ENCODE data around the gene HNRNPA3. TPM values are rescaled to one million over a fixed set of nuclear protein-coding genes. Genes with fewer than 3 reads are reported as not detected.

The HNRNPA3 gene
- total and polyA plus RNA-seq, 2 of the 13 experiments (the other 11 are each of a cell fraction or from before 2014, with no cell fraction given) = 73.3 to 97.7 TPM

DNA sequence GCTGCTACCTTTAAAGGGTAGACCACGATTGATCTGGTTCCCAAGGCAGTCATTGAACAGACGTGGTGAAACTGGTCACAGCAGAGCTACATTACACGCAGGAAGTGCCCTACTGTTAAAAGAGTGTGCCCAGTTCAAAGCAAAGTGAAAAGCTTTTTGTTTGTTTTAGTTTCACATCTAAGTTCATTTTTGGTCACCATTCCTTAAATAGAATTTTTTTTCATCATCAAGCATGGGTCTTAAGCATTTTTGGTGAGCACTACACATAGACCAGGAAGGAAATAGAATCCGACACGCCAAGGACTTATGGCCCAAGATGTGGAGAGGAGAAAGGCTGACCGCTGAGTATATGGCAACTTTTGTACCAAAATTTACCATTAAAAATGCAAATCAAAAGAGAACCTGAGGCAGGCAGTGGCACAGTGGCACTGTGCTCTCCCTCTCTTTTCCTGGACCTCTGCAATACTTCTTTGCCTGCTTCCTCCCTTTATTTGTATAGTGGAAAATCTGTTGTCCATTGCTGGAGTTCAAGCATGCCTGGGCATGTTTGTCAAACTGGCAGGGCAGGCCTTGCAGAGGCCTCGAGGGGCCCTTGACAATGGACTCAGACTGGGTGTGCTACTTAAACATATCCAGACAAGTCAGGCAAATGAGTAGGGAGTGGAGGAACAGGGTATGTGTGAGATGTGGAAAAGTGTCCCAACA, 42.6 kb upstream of the HNRNPA3 start (continued):
- TF ChIP-seq RCOR2 (CRISPR knock-in tag; IDR thresholded peaks at IDR 0.05) (peak; percentile 70; the same call in 1 of the 2 replicates), ZMYM2 (CRISPR knock-in tag; IDR thresholded peaks at IDR 0.05) (0 out of 2 replicates have a peak, but pooled peaks have one; percentile 34), ZNF703 (CRISPR knock-in tag; IDR thresholded peaks at IDR 0.05; ENCODE audit: borderline replicate concordance) (no peak), ZNF557 (CRISPR knock-in tag; IDR thresholded peaks at IDR 0.05) (no peak), ZNF343 (CRISPR knock-in tag; IDR thresholded peaks at IDR 0.05) (no peak), STAT5B (CRISPR knock-in tag; IDR thresholded peaks at IDR 0.05) (no peak), POLR2AphosphoS5 (IDR thresholded peaks at IDR 0.05; ENCODE audit: low read depth, low read length) (no peak), ZSCAN25 (CRISPR knock-in tag; IDR thresholded peaks at IDR 0.05) (no peak), SIX1 (CRISPR knock-in tag; IDR thresholded peaks at IDR 0.05; ENCODE audit: borderline replicate concordance) (no peak), MED1 (CRISPR knock-in tag; IDR thresholded peaks at IDR 0.05) (peak; percentile 89), ZNF337 (CRISPR knock-in tag; IDR thresholded peaks at IDR 0.05; ENCODE audit: borderline replicate concordance, low read depth) (no peak), SKI (IDR thresholded peaks at IDR 0.05; ENCODE audit: partially characterized antibody) (peak; percentile 58), SCMH1 (CRISPR knock-in tag; IDR thresholded peaks at IDR 0.05; ENCODE audit: borderline replicate concordance) (no peak), ZNF12 (CRISPR knock-in tag; IDR thresholded peaks at IDR 0.05) (peak; percentile 51; the same call in 1 of the 2 replicates), ZNF891 (CRISPR knock-in tag; IDR thresholded peaks at IDR 0.05) (no peak), EP300 (IDR thresholded peaks at IDR 0.05; ENCODE audit: low read depth in 2 of 2, low read length in 2 of 2) (peak in 1 of 2 experiments; percentile 73; a peak in 2 of 4 replicates), EP300 (CRISPR knock-in tag; IDR thresholded peaks at IDR 0.05; ENCODE audit: borderline replicate concordance) (peak; percentile 65; the same call in 1 of the 2 replicates), TSC22D2 (CRISPR knock-in tag; IDR thresholded peaks at IDR 0.05; ENCODE audit: borderline replicate concordance) (0 out of 2 replicates have a peak, but pooled peaks have one; percentile 55), ELF3 (CRISPR knock-in tag; IDR thresholded peaks at IDR 0.05) (peak; percentile 79; the same call in 1 of the 2 replicates), ZNF530 (CRISPR knock-in tag; IDR thresholded peaks at IDR 0.05; ENCODE audit: low read depth) (no peak), ZNF30 (CRISPR knock-in tag; IDR thresholded peaks at IDR 0.05) (0 out of 2 replicates have a peak, but pooled peaks have one; percentile 73), DPF2 (CRISPR knock-in tag; IDR thresholded peaks at IDR 0.05; ENCODE audit: borderline replicate concordance, low read depth) (no peak)
- TF ChIP-seq, protein P1, sequence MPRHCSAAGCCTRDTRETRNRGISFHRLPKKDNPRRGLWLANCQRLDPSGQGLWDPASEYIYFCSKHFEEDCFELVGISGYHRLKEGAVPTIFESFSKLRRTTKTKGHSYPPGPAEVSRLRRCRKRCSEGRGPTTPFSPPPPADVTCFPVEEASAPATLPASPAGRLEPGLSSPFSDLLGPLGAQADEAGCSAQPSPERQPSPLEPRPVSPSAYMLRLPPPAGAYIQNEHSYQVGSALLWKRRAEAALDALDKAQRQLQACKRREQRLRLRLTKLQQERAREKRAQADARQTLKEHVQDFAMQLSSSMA (CRISPR knock-in tag; IDR thresholded peaks at IDR 0.05) = 0 out of 2 replicates have a peak, but pooled peaks have one; percentile 64
- TF ChIP-seq, protein P2, sequence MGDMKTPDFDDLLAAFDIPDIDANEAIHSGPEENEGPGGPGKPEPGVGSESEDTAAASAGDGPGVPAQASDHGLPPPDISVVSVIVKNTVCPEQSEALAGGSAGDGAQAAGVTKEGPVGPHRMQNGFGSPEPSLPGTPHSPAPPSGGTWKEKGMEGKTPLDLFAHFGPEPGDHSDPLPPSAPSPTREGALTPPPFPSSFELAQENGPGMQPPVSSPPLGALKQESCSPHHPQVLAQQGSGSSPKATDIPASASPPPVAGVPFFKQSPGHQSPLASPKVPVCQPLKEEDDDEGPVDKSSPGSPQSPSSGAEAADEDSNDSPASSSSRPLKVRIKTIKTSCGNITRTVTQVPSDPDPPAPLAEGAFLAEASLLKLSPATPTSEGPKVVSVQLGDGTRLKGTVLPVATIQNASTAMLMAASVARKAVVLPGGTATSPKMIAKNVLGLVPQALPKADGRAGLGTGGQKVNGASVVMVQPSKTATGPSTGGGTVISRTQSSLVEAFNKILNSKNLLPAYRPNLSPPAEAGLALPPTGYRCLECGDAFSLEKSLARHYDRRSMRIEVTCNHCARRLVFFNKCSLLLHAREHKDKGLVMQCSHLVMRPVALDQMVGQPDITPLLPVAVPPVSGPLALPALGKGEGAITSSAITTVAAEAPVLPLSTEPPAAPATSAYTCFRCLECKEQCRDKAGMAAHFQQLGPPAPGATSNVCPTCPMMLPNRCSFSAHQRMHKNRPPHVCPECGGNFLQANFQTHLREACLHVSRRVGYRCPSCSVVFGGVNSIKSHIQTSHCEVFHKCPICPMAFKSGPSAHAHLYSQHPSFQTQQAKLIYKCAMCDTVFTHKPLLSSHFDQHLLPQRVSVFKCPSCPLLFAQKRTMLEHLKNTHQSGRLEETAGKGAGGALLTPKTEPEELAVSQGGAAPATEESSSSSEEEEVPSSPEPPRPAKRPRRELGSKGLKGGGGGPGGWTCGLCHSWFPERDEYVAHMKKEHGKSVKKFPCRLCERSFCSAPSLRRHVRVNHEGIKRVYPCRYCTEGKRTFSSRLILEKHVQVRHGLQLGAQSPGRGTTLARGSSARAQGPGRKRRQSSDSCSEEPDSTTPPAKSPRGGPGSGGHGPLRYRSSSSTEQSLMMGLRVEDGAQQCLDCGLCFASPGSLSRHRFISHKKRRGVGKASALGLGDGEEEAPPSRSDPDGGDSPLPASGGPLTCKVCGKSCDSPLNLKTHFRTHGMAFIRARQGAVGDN (CRISPR knock-in tag; IDR thresholded peaks at IDR 0.05) = peak; percentile 64

Data from HepG2 (cell line).